ENCODE results near the gene ZNF532. TPM values are rescaled to one million over a fixed set of nuclear protein-coding genes. Genes with fewer than 3 reads are reported as not detected.
A peak's percentile ranks its signal among the peaks of the same experiment; 100 is the strongest.
"Not testable (repeated sequence)": the region's sequence is repeated elsewhere in the genome, so short reads cannot be mapped to it uniquely, and the experiment has no call there.

Gene ZNF532
- polyA plus RNA-seq, 3 donors from 2014 or later, result 0.49 to 0.99 TPM; not detected in 1

DNA sequence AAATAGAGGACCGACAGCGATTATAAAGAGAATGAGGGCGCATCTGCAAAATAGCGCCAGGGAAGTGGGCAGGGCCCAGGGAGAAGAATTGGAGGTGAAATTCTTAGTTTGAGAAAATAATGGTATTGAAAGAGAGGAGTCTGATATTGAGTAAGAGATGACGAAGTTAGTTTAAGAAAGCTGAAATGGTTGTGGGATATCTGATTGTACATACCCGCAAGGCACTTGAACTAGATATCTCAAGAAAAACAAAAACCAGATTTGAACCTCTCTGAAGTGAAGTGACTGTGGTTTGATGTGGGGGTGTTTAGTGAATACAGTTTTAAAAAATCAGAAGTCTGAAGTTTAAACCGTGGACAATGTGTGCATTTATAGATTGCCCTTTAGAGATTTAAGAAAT, 38.9 kb downstream of the ZNF532 start:
- Mint-ChIP-seq H3K9me3 (no peaks in the 10 kb centered on the region), H3K36me3 (no peaks in the 10 kb centered on the region), H3K4me1 (no peaks in the 10 kb centered on the region), H3K27ac (no peak overlapping the region), H3K4me3 (no peak overlapping the region), H3K27me3 (ENCODE audit: low read depth in 3 of 3) (peaks cover 0 to 8% (median 1%) of the 10 kb centered on the region in 3 donors)
- no peak for DNase-seq

DNA sequence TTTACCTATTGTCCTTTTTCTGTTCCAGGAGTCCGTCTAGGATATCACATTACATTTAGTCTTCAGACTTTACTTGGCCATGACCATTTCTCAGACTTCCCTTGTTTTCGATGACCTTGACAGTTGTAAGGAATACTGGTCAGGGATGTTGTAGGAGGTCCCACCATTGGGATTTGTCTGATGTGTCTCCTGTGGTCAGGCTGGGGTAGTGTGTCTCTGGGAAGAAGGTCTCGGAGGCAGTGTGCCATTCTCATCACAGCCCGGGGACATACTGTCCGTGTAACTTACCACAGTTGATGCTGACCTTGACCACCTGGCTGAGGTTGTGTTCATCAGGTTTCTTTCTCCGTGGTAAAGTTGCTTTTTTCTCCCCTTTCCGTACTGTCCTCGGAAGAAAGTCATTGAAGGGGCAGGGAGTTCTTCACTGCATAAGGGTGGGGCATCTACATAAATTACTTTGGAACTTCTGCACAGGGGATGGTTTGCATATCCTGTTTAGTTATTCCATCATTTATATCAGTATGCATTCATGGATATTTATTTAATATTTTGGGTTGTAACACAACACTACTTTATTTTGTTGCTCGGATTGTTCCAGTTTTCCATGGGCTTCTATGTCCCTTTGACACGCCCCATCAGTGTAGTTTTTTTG, 41.2 kb downstream of the ZNF532 start:
- no peaks in the 10 kb centered on the region for H3K36me3 Mint-ChIP-seq
- H3K4me3 Mint-ChIP-seq, result no peak overlapping the region
- no peaks in the 10 kb centered on the region for H3K9me3 Mint-ChIP-seq
- H3K27ac Mint-ChIP-seq, result no peak overlapping the region
- no peaks in the 10 kb centered on the region for H3K4me1 Mint-ChIP-seq
- DNase-seq, result no peak
- peaks cover 0 to 8% (median 3%) of the 10 kb centered on the region in 3 donors for H3K27me3 Mint-ChIP-seq (ENCODE audit: low read depth in 3 of 3)

DNA sequence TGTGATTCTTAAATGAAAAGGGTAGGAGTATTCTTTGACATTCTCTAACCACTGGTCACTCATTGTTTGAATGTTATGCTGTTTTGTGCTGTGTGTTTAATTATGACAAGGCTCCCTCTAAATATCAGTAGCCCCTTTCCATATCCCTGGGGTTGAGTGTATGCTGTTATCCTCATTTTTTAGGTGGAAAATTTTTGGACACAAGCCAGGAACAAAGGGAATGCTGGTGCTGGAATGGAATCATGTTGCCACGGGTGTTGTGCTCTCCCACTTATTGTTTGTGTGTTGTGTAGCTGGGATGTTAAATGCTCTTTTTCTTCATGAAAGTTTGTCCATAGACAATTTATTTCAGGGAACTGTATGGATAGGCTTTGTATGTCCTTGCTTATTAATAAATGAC, 43.3 kb downstream of the ZNF532 start:
- peaks cover 0 to 10% (median 4%) of the 10 kb centered on the region in 3 donors for H3K27me3 Mint-ChIP-seq (ENCODE audit: low read depth in 3 of 3)
- H3K36me3 Mint-ChIP-seq, result no peaks in the 10 kb centered on the region
- DNase-seq, result no peak
- no peaks in the 10 kb centered on the region for H3K4me1 Mint-ChIP-seq
- H3K4me3 Mint-ChIP-seq, result no peak overlapping the region
- H3K27ac Mint-ChIP-seq, result no peak overlapping the region
- no peaks in the 10 kb centered on the region for H3K9me3 Mint-ChIP-seq

- H3K4me3 Mint-ChIP-seq, result no peak overlapping the region
- H3K4me1 Mint-ChIP-seq, result peaks cover 0 to 3% of the 10 kb centered on the region in 2 donors
- peaks cover 0 to 10% (median 4%) of the 10 kb centered on the region in 3 donors for H3K27me3 Mint-ChIP-seq (ENCODE audit: low read depth in 3 of 3)
- H3K36me3 Mint-ChIP-seq, result no peaks in the 10 kb centered on the region
- peak overlapping the region in 1 of 6 donors; percentile 42 for H3K27ac Mint-ChIP-seq
- H3K9me3 Mint-ChIP-seq, result peaks cover 0 to 1% (median 0%) of the 10 kb centered on the region in 6 donors
- DNase-seq, result no peak
Observed at GRCh38 chr18:58909521-58909920, 44.8 kb downstream of the ZNF532 start.

GRCh38 chr18:58911241-58911640, 46.6 kb downstream of the ZNF532 start:
- H3K27me3 Mint-ChIP-seq (ENCODE audit: low read depth in 3 of 3), result peaks cover 0 to 4% (median 4%) of the 10 kb centered on the region in 3 donors
- no peak overlapping the region for H3K4me3 Mint-ChIP-seq
- no peaks in the 10 kb centered on the region for H3K36me3 Mint-ChIP-seq
- H3K27ac Mint-ChIP-seq, result no peak overlapping the region
- DNase-seq, result no peak
- H3K9me3 Mint-ChIP-seq, result peaks cover 0 to 1% (median 0%) of the 10 kb centered on the region in 6 donors
- peaks cover 0 to 3% of the 10 kb centered on the region in 2 donors for H3K4me1 Mint-ChIP-seq

GRCh38 chr18:58911766-58912165, 47.1 kb downstream of the ZNF532 start:
- H3K27ac Mint-ChIP-seq, result no peak overlapping the region
- H3K36me3 Mint-ChIP-seq, result no peaks in the 10 kb centered on the region
- H3K4me3 Mint-ChIP-seq, result no peak overlapping the region
- peaks cover 0 to 3% of the 10 kb centered on the region in 2 donors for H3K4me1 Mint-ChIP-seq
- peaks cover 0 to 1% (median 0%) of the 10 kb centered on the region in 6 donors for H3K9me3 Mint-ChIP-seq
- H3K27me3 Mint-ChIP-seq (ENCODE audit: low read depth in 3 of 3), result peaks cover 0 to 4% (median 4%) of the 10 kb centered on the region in 3 donors
- DNase-seq, result no peak

GRCh38 chr18:58915006-58915799, 50.5 kb downstream of the ZNF532 start:
- H3K4me1 Mint-ChIP-seq, result peaks cover 0 to 3% of the 10 kb centered on the region in 2 donors
- H3K27me3 Mint-ChIP-seq (ENCODE audit: low read depth in 3 of 3), result peaks cover 0 to 3% (median 3%) of the 10 kb centered on the region in 3 donors
- no peak for DNase-seq
- no peak overlapping the region for H3K27ac Mint-ChIP-seq
- peaks cover 0 to 7% (median 3%) of the 10 kb centered on the region in 3 donors for H3K36me3 Mint-ChIP-seq
- H3K9me3 Mint-ChIP-seq, result peaks cover 0 to 3% (median 0%) of the 10 kb centered on the region in 6 donors
- no peak overlapping the region for H3K4me3 Mint-ChIP-seq

- peaks cover 0 to 3% of the 10 kb centered on the region in 2 donors for H3K4me1 Mint-ChIP-seq
- peaks cover 0 to 3% (median 0%) of the 10 kb centered on the region in 6 donors for H3K9me3 Mint-ChIP-seq
- H3K36me3 Mint-ChIP-seq, result peaks cover 0 to 7% (median 3%) of the 10 kb centered on the region in 3 donors
- no peak for DNase-seq
- no peak overlapping the region for H3K27ac Mint-ChIP-seq
- H3K4me3 Mint-ChIP-seq, result no peak overlapping the region
- H3K27me3 Mint-ChIP-seq (ENCODE audit: low read depth in 3 of 3), result peaks cover 0 to 3% (median 3%) of the 10 kb centered on the region in 3 donors
Observed at GRCh38 chr18:58915995-58916394, 51.3 kb downstream of the ZNF532 start.

GRCh38 chr18:58919934-58920333, 55.3 kb downstream of the ZNF532 start:
- H3K4me3 Mint-ChIP-seq; H3K9me3 Mint-ChIP-seq; H3K27ac Mint-ChIP-seq; H3K27me3 Mint-ChIP-seq (ENCODE audit: low read depth in 3 of 3); DNase-seq; H3K4me1 Mint-ChIP-seq: not testable (repeated sequence)
- peaks cover 0 to 20% (median 6%) of the 10 kb centered on the region in 3 donors for H3K36me3 Mint-ChIP-seq

GRCh38 chr18:58922995-58923394, 58.3 kb downstream of the ZNF532 start:
- H3K27ac Mint-ChIP-seq, result no peak overlapping the region
- H3K4me1 Mint-ChIP-seq, result no peaks in the 10 kb centered on the region
- H3K27me3 Mint-ChIP-seq (ENCODE audit: low read depth in 3 of 3), result peaks cover 1 to 5% (median 2%) of the 10 kb centered on the region in 3 donors
- H3K36me3 Mint-ChIP-seq, result peaks cover 0 to 20% (median 6%) of the 10 kb centered on the region in 3 donors
- peaks cover 0 to 4% (median 0%) of the 10 kb centered on the region in 6 donors for H3K9me3 Mint-ChIP-seq
- H3K4me3 Mint-ChIP-seq, result no peak overlapping the region
- no peak for DNase-seq

GRCh38 chr18:58924473-58924872, 59.8 kb downstream of the ZNF532 start:
- Mint-ChIP-seq H3K4me3 (no peak overlapping the region), H3K36me3 (peaks cover 0 to 13% (median 3%) of the 10 kb centered on the region in 3 donors), H3K27ac (no peak overlapping the region), H3K4me1 (no peaks in the 10 kb centered on the region), H3K9me3 (peaks cover 0 to 4% (median 0%) of the 10 kb centered on the region in 6 donors), H3K27me3 (ENCODE audit: low read depth in 3 of 3) (peaks cover 0 to 5% (median 4%) of the 10 kb centered on the region in 3 donors)
- no peak for DNase-seq

DNA sequence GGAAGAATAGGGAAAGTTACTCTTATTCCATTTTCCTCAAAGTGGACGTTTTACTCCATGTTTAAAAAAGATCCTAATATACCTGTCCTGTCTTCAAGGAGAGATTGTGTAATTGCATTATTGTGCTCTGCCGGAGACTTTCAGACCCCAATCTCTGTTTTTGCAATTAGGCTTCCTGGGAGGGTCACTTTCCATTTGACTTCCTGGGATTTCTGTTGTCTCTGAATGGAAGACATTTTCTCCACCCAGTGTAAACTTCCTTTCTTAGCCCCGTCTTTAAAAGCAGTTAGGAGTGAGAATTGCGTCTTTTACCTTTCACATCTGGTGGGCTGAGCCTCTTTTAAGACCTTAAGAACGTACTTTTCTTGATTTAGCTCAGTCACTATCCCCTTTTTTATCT, 63.0 kb downstream of the ZNF532 start:
- H3K4me3 Mint-ChIP-seq, result no peak overlapping the region
- peaks cover 3 to 8% (median 5%) of the 10 kb centered on the region in 3 donors for H3K27me3 Mint-ChIP-seq (ENCODE audit: low read depth in 3 of 3)
- no peak for DNase-seq

GRCh38 chr18:58928386-58928785, 63.7 kb downstream of the ZNF532 start:
- peaks cover 0 to 8% (median 0%) of the 10 kb centered on the region in 3 donors for H3K36me3 Mint-ChIP-seq
- no peak overlapping the region for H3K4me3 Mint-ChIP-seq
- no peak for DNase-seq
- H3K4me1 Mint-ChIP-seq, result no peaks in the 10 kb centered on the region
- no peak overlapping the region for H3K27ac Mint-ChIP-seq
- H3K9me3 Mint-ChIP-seq, result peaks cover 0 to 4% (median 0%) of the 10 kb centered on the region in 6 donors
- peaks cover 3 to 8% (median 5%) of the 10 kb centered on the region in 3 donors for H3K27me3 Mint-ChIP-seq (ENCODE audit: low read depth in 3 of 3)

More for the DNA sequence above, 63.0 kb downstream of the ZNF532 start:
- no peak overlapping the region for H3K27ac Mint-ChIP-seq
- H3K36me3 Mint-ChIP-seq, result peaks cover 0 to 11% (median 2%) of the 10 kb centered on the region in 3 donors
- H3K4me1 Mint-ChIP-seq, result no peaks in the 10 kb centered on the region
- peaks cover 0 to 4% (median 0%) of the 10 kb centered on the region in 6 donors for H3K9me3 Mint-ChIP-seq

GRCh38 chr18:58929206-58929605, 64.5 kb downstream of the ZNF532 start:
- Mint-ChIP-seq H3K27ac (no peak overlapping the region), H3K9me3 (peaks cover 0 to 4% (median 0%) of the 10 kb centered on the region in 6 donors), H3K4me3 (no peak overlapping the region)

More at GRCh38 chr18:58929206-58929605, 64.5 kb downstream of the ZNF532 start:
- Mint-ChIP-seq H3K4me1 (no peaks in the 10 kb centered on the region), H3K36me3 (peaks cover 0 to 6% (median 0%) of the 10 kb centered on the region in 3 donors), H3K27me3 (ENCODE audit: low read depth in 3 of 3) (peaks cover 2 to 8% (median 5%) of the 10 kb centered on the region in 3 donors)
- no peak for DNase-seq
